Uterus (tissue), 4 donors: Measurements from ENCODE around the gene CRACR2A. TPM values are rescaled to one million over a fixed set of nuclear protein-coding genes. Genes with fewer than 3 reads are reported as not detected.

ENCODE experiments used
- DNase-seq, 2 donors: peaks; one replicate each; pipeline ENCODE4 v3.0.0-alpha.2; 2019 to 2020
- H3K27ac ChIP-seq, 2 donors: fragments of 200-600 bp; sonication (generic); 1 replicate in 1 of 2; 2 replicates in 1 of 2; pipeline ENCODE4 v1.5.1; 2016 to 2018
- H3K27me3 ChIP-seq, 2 donors: fragments of 200-600 bp; sonication (generic); one replicate each; pipeline ENCODE4 v1.5.1; 2018 to 2019; ENCODE audit warnings: control low read depth in 1 of 2
- H3K36me3 ChIP-seq, 2 donors: fragments of 200-600 bp; sonication (generic); one replicate each; pipeline ENCODE4 v1.5.1; 2019; ENCODE audit warnings: control low read depth in 1 of 2
- H3K4me1 ChIP-seq, 2 donors: fragments of 200-600 bp; sonication (generic); one replicate each; pipeline ENCODE4 v1.5.1; 2018 to 2019; ENCODE audit warnings: control low read depth in 1 of 2
- H3K4me3 ChIP-seq, 2 donors: fragments of 200-600 bp; sonication (generic); 1 replicate in 1 of 2; 2 replicates in 1 of 2; pipeline ENCODE4 v1.5.1; 2018 to 2019; ENCODE audit warnings: mild to moderate bottlenecking in 1 of 2
- H3K9me3 ChIP-seq, 2 donors: fragments of 200-600 bp; sonication (generic); one replicate each; pipeline ENCODE4 v1.5.1; 2019; ENCODE audit warnings: control low read depth in 1 of 2
- CTCF ChIP-seq, 4 experiments: fragments of 200-600 bp in 2 of 4; fragments of 450-650 bp in 2 of 4; sonication (generic) in 2 of 4; IDR thresholded peaks; one replicate each; pipeline ENCODE4 v1.5.1; 2016 to 2019; ENCODE audit warnings: antibody characterized with exemption in 4 of 4, mild to moderate bottlenecking in 2 of 4, moderate library complexity in 1 of 4
- POLR2A ChIP-seq, 2 donors: fragments of 450-650 bp; IDR thresholded peaks; one replicate each; pipeline ENCODE4 v1.6.1; 2016; ENCODE audit warnings: antibody characterized with exemption in 2 of 2, mild to moderate bottlenecking in 1 of 2, moderate library complexity in 1 of 2
- intact Hi-C: fragments of 100-400 bp; cut with DNase I; formaldehyde crosslinking; loops from one replicate; pipeline ENCODE4 v1.15.1; 2023; ENCODE audit warnings: low total_unique reads
- total RNA-seq, 4 donors: library from RNA; depleted of rRNA in 3 of 4; stranded (reverse); fragments of >200 nt in 3 of 4; gene quantifications; one replicate each; pipeline versions ENCODE4 v1.1.0 to v1.2.4, GENCODE V29; 2014 to 2023
- donor health status: DM: yes; HTN: yes; CAD: no.

CRACR2A gene
- total RNA-seq, 4 donors from 2014 or later, result 0.88 to 33.6 (median 3.2) TPM

- no peaks in the 10 kb centered on the region for H3K36me3 ChIP-seq
- H3K4me1 ChIP-seq, result no peaks in the 10 kb centered on the region
- no peak for DNase-seq
- intact Hi-C loops, result no loop called here
- TF ChIP-seq CTCF (IDR thresholded peaks at IDR 0.05) (no peak), POLR2A (IDR thresholded peaks at IDR 0.05) (no peak)
- no peak overlapping the region for H3K27ac ChIP-seq
- no peaks in the 10 kb centered on the region for H3K9me3 ChIP-seq
- H3K27me3 ChIP-seq, result no peaks in the 10 kb centered on the region
- no peak overlapping the region for H3K4me3 ChIP-seq
Measured at GRCh38 chr12:3683670-3684069, 69.2 kb downstream of the CRACR2A start.

- no peaks in the 10 kb centered on the region for H3K9me3 ChIP-seq
- H3K27ac ChIP-seq, result no peak overlapping the region
- DNase-seq, result no peak
- H3K4me1 ChIP-seq, result no peaks in the 10 kb centered on the region
- intact Hi-C loops, result no loop called here
- no peaks in the 10 kb centered on the region for H3K36me3 ChIP-seq
- H3K27me3 ChIP-seq, result no peaks in the 10 kb centered on the region
- no peak overlapping the region for H3K4me3 ChIP-seq
- TF ChIP-seq CTCF (IDR thresholded peaks at IDR 0.05), result no peak
- no peak for TF ChIP-seq POLR2A (IDR thresholded peaks at IDR 0.05)
Measured at GRCh38 chr12:3681595-3682061, 71.3 kb downstream of the CRACR2A start.

GRCh38 chr12:3680919-3681594 is 71.9 kb downstream of the CRACR2A start:
- no peaks in the 10 kb centered on the region for H3K36me3 ChIP-seq
- intact Hi-C loops, result no loop called here
- peak in 1 of 2 donors; percentile 40 for DNase-seq
- H3K27me3 ChIP-seq, result no peaks in the 10 kb centered on the region
- no peak for TF ChIP-seq POLR2A (IDR thresholded peaks at IDR 0.05)
- TF ChIP-seq CTCF (IDR thresholded peaks at IDR 0.05), result no peak
- no peaks in the 10 kb centered on the region for H3K4me1 ChIP-seq
- no peak overlapping the region for H3K4me3 ChIP-seq
- H3K27ac ChIP-seq, result no peak overlapping the region
- no peaks in the 10 kb centered on the region for H3K9me3 ChIP-seq

- H3K9me3 ChIP-seq, result no peaks in the 10 kb centered on the region
- H3K36me3 ChIP-seq, result no peaks in the 10 kb centered on the region
- H3K27ac ChIP-seq, result no peak overlapping the region
- no peak overlapping the region for H3K4me3 ChIP-seq
- H3K4me1 ChIP-seq, result no peaks in the 10 kb centered on the region
- no peaks in the 10 kb centered on the region for H3K27me3 ChIP-seq
- TF ChIP-seq POLR2A (IDR thresholded peaks at IDR 0.05), result no peak
- TF ChIP-seq CTCF (IDR thresholded peaks at IDR 0.05), result no peak
- intact Hi-C loops, result no loop called here
- no peak for DNase-seq
Measured at GRCh38 chr12:3679831-3680230, 73.1 kb downstream of the CRACR2A start.

- no peaks in the 10 kb centered on the region for H3K4me1 ChIP-seq
- no peak overlapping the region for H3K4me3 ChIP-seq
- no peaks in the 10 kb centered on the region for H3K27me3 ChIP-seq
- TF ChIP-seq POLR2A (IDR thresholded peaks at IDR 0.05), result no peak
- intact Hi-C loops, result no loop called here
- no peaks in the 10 kb centered on the region for H3K36me3 ChIP-seq
- H3K9me3 ChIP-seq, result no peaks in the 10 kb centered on the region
- no peak overlapping the region for H3K27ac ChIP-seq
- no peak for DNase-seq
Measured at GRCh38 chr12:3677609-3678008, 75.3 kb downstream of the CRACR2A start.
